Nephron progenitor cell (in vitro differentiated cells): ENCODE data around the gene ERBB4.

Experiments
- DNase-seq: peaks from one replicate; pipeline ENCODE4 v3.0.0; 2021
- H3K27ac Mint-ChIP-seq: 2 replicates; pipeline ENCODE4 v1.8.0; 2021; ENCODE audit warnings: mild to moderate bottlenecking, moderate library complexity, mixed read lengths
- H3K27me3 Mint-ChIP-seq: 2 replicates; pipeline ENCODE4 v1.8.0; 2021; ENCODE audit warnings: mild to moderate bottlenecking, low read depth, mixed read lengths; ENCODE audit not compliant: poor library complexity
- H3K36me3 Mint-ChIP-seq: 2 replicates; pipeline ENCODE4 v1.8.0; 2021; ENCODE audit warnings: low read depth, mixed read lengths
- H3K4me1 Mint-ChIP-seq: 2 replicates; pipeline ENCODE4 v1.8.0; 2021; ENCODE audit warnings: mixed read lengths
- H3K4me3 Mint-ChIP-seq: 2 replicates; pipeline ENCODE4 v1.8.0; 2021; ENCODE audit warnings: mild to moderate bottlenecking, moderate library complexity, mixed read lengths
- H3K9me3 Mint-ChIP-seq: 2 replicates; pipeline ENCODE4 v1.8.0; 2021; ENCODE audit warnings: mild to moderate bottlenecking, moderate library complexity, mixed read lengths
- CTCF ChIP-seq: fragments of 200-600 bp; sonication (generic); IDR thresholded peaks from 2 replicates; pipeline ENCODE4 v1.5.0; 2021; ENCODE audit warnings: antibody characterized with exemption

Gene ERBB4

GRCh38 chr2:211822686-211823335, 715.8 kb downstream of the ERBB4 start:
- Mint-ChIP-seq H3K27me3 (no peaks in the 10 kb centered on the region), H3K36me3 (no peaks in the 10 kb centered on the region), H3K9me3 (peaks cover 16% of the 10 kb centered on the region), H3K27ac (no peak overlapping the region), H3K4me3 (no peak overlapping the region), H3K4me1 (peaks cover 6% of the 10 kb centered on the region)
- no peak for TF ChIP-seq CTCF
- DNase-seq: no peak

- Mint-ChIP-seq H3K27ac (no peak overlapping the region), H3K4me3 (no peak overlapping the region), H3K27me3 (no peaks in the 10 kb centered on the region), H3K9me3 (peaks cover 13% of the 10 kb centered on the region), H3K4me1 (peaks cover 7% of the 10 kb centered on the region), H3K36me3 (no peaks in the 10 kb centered on the region)
- no peak for DNase-seq
- TF ChIP-seq CTCF: no peak
Observed at GRCh38 chr2:211816754-211817153, 721.8 kb downstream of the ERBB4 start.

- H3K36me3 Mint-ChIP-seq: no peaks in the 10 kb centered on the region
- H3K27ac Mint-ChIP-seq: no peak overlapping the region
- no peaks in the 10 kb centered on the region for H3K27me3 Mint-ChIP-seq
- no peak for TF ChIP-seq CTCF
- no peak for DNase-seq
- H3K4me1 Mint-ChIP-seq: no peaks in the 10 kb centered on the region
- H3K4me3 Mint-ChIP-seq: no peak overlapping the region
- H3K9me3 Mint-ChIP-seq: peaks cover 3% of the 10 kb centered on the region
Observed at GRCh38 chr2:211812587-211812986, 726.0 kb downstream of the ERBB4 start.

- H3K27me3 Mint-ChIP-seq: peaks cover 2% of the 10 kb centered on the region
- H3K36me3 Mint-ChIP-seq: no peaks in the 10 kb centered on the region
- no peak overlapping the region for H3K27ac Mint-ChIP-seq
- TF ChIP-seq CTCF: no peak
- no peak overlapping the region for H3K4me3 Mint-ChIP-seq
- DNase-seq: no peak
- no peaks in the 10 kb centered on the region for H3K4me1 Mint-ChIP-seq
- no peaks in the 10 kb centered on the region for H3K9me3 Mint-ChIP-seq
Observed at GRCh38 chr2:211802666-211803065, 735.9 kb downstream of the ERBB4 start.

- H3K4me1 Mint-ChIP-seq: no peaks in the 10 kb centered on the region
- no peak for TF ChIP-seq CTCF
- no peak for DNase-seq
- no peak overlapping the region for H3K27ac Mint-ChIP-seq
- no peaks in the 10 kb centered on the region for H3K9me3 Mint-ChIP-seq
- H3K4me3 Mint-ChIP-seq: no peak overlapping the region
- H3K36me3 Mint-ChIP-seq: no peaks in the 10 kb centered on the region
- H3K27me3 Mint-ChIP-seq: peaks cover 2% of the 10 kb centered on the region
Observed at GRCh38 chr2:211800001-211800400, 738.6 kb downstream of the ERBB4 start.

- Mint-ChIP-seq H3K4me1 (no peaks in the 10 kb centered on the region), H3K4me3 (no peak overlapping the region), H3K27ac (no peak overlapping the region), H3K36me3 (no peaks in the 10 kb centered on the region), H3K9me3 (no peaks in the 10 kb centered on the region), H3K27me3 (no peaks in the 10 kb centered on the region)
- DNase-seq: no peak
- TF ChIP-seq CTCF: no peak
Observed at GRCh38 chr2:211798868-211799267, 739.7 kb downstream of the ERBB4 start.
